Measurements from ENCODE around the gene STRIP2. TPM values are rescaled to one million over a fixed set of nuclear protein-coding genes. Genes with fewer than 3 reads are reported as not detected.

The STRIP2 gene
- total and polyA plus RNA-seq, 9 of the 15 experiments (the other 6 are each of a cell fraction or from before 2014, with no cell fraction given), result 10.1 to 81.8 (median 42.3) TPM

- TF ChIP-seq SMARCB1 (IDR thresholded peaks at IDR 0.05; ENCODE audit: insufficient read length, low read depth), result peak; percentile 68
- peak; percentile 96 for TF ChIP-seq TEAD1 (CRISPR knock-in tag; IDR thresholded peaks at IDR 0.05)
- no peak for TF ChIP-seq ZNF217 (CRISPR knock-in tag; IDR thresholded peaks at IDR 0.05)
- TF ChIP-seq DDX20 (tag; IDR thresholded peaks at IDR 0.05; ENCODE audit: low read depth), result no peak
- no peak for TF ChIP-seq ZNF655 (CRISPR knock-in tag; IDR thresholded peaks at IDR 0.05)
- no peak; the same call in 1 of the 2 replicates for TF ChIP-seq TOE1 (IDR thresholded peaks at IDR 0.05; ENCODE audit: borderline replicate concordance)
- TF ChIP-seq TOE1 (CRISPR knock-in tag; IDR thresholded peaks at IDR 0.05; ENCODE audit: borderline replicate concordance, low read depth), result no peak
- peak; percentile 59; the same call in 1 of the 2 replicates for TF ChIP-seq CBFA2T2 (conservative IDR thresholded peaks at IDR 0.05)
- no peak for TF ChIP-seq PHTF2 (CRISPR knock-in tag; IDR thresholded peaks at IDR 0.05)
- no peak for TF ChIP-seq SRSF3 (IDR thresholded peaks at IDR 0.05; ENCODE audit: insufficient read depth, low read length)
- no peak for TF ChIP-seq DEAF1 (CRISPR knock-in tag; IDR thresholded peaks at IDR 0.05)
- no peak for TF ChIP-seq SMAD3 (CRISPR knock-in tag; conservative IDR thresholded peaks at IDR 0.05)
- TF ChIP-seq PTRF (tag; IDR thresholded peaks at IDR 0.05), result no peak
- TF ChIP-seq IRF1 (CRISPR knock-in tag; IDR thresholded peaks at IDR 0.05; ENCODE audit: borderline replicate concordance), result no peak
- TF ChIP-seq ZNF639 (CRISPR knock-in tag; conservative IDR thresholded peaks at IDR 0.05 in 1 of 2, IDR thresholded peaks at IDR 0.05 in 1 of 2), result no peak
- TF ChIP-seq TSC22D4 (tag; IDR thresholded peaks at IDR 0.05), result no peak
- TF ChIP-seq HDAC3 (IDR thresholded peaks at IDR 0.05; ENCODE audit: borderline replicate concordance, partially characterized antibody), result no peak
- no peak for TF ChIP-seq CREBBP (IDR thresholded peaks at IDR 0.05; ENCODE audit: low read depth, low read length)
- TF ChIP-seq MIER1 (IDR thresholded peaks at IDR 0.05; ENCODE audit: low read depth), result no peak
- no peak for TF ChIP-seq STAT5B (CRISPR knock-in tag; IDR thresholded peaks at IDR 0.05)
- no peak for TF ChIP-seq NR2C2 (CRISPR knock-in tag; IDR thresholded peaks at IDR 0.05)
- no peak for TF ChIP-seq NR2C2 (tag; IDR thresholded peaks at IDR 0.05)
- TF ChIP-seq CTBP1 (IDR thresholded peaks at IDR 0.05; ENCODE audit: borderline replicate concordance), result peak; percentile 89
Measured at GRCh38 chr7:129401228-129401966, 32.8 kb upstream of the STRIP2 start (continued).

Data from K562 (cell line).